NCI-H524 treated with DMSO at 0.1 percent for 48 hours (cell line): ENCODE results near the gene LHX8.
"Not testable (repeated sequence)": the region's sequence is repeated elsewhere in the genome, so short reads cannot be mapped to it uniquely, and the experiment has no call there.

Experiments
- DNase-seq: peaks from one replicate; lab custom pipeline; 2025; lab: John Stamatoyannopoulos, UW

Gene LHX8

DNA sequence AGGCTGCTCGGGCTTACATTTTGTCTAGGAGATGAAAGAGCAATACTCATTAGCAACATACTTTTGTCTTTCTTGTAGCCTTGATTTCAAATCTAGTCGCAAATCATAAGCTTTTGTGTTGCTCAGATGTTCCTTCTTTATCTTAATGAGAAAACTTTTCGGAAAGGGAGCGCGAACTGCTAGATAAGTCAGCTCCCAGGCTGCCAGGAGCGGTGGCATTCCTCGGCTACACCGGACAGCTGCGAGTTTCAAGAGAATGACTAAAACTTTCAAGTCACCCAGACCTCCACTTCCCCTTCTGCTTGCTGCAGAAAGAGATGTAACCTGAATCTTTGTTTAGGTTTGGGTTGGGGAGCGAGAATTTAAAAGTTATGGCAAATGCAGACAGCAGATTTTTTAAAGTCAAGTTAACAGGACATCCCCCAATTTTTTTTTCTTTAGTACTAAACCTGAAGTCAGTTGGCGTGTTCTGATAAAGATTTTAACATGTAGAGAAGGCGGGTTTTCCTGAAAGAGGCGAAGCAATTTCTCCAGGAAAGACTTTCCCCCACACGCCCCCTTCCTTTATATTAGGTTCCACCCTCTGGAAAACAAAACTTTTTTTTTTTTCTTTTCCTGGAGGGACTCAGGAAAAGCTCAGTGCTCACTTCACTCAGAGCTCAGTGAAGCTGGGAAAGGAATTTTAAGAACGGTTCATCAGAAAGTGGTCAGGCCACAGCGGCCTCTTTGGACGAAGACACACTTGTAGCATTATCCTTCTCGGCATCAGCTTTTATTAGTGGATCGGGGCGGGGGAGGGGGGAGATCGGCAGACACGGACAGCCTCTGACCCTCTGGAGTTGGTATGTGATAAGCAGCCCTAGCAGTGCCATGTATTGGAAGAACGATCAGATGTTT lies at the start of gene LHX8:
Gene LHX8 (plus strand): TSS at position 639 of the 897 bp plus-strand sequence. CDS start 2,227 bp downstream, outside the sequence.
- no peak for DNase-seq

DNA sequence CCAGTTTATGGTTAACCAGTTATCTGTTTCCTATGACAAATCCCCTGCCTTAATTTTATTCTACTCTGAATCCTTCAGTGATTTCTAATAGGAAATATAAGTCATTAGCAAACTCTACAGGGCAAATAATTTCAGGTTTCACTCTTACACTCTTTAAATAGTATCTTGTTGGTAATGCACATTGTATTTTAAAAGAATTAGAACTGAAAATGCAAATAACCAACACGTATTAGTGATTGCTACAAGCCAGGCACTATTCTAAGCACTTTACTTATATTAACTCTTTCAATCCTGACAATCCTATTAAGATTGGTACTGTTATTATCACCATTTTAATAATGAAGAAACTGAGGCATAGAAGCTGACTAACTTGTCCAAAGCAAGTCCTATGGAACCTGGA lies 48.3 kb upstream of the LHX8 start:
- no peak for DNase-seq

DNA sequence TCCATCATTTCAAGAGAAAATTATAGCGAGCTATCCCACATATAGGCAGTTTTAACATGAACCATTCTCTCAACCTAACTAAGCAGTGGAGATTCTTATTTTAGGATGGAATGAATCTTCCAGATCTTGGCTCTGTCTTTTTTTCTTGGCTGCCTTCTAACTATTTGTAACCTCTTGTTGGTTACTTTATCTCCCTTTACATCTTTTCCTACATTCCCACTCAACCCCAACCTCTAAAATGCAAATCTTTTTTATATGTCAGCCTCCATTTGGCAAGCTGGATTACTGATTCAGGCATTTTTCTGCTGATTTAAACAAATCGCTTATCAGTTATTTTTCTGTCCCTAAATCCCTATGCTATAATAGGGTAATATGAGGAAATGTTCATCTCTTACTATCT lies 46.9 kb upstream of the LHX8 start:
- no peak for DNase-seq

DNA sequence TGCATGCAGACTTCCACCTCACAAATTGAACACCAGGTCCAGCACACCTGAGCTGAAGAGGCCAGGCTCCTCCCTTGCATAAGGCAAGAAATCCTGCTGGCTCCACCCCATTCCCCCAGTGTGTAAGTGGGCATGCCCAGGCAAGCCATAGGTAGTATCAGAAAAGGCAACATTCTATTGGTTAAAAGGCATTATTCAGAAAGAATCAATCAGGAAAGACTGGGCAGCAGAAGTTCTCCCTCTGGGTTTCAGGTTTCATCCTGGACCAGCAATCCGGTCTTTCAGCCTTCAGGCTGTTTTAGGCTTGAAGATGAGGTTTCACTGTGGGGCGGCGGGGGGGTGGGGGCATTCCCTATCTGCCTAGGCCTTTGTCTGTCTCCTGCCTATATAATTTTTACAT lies 42.0 kb upstream of the LHX8 start:
- DNase-seq = no peak

DNA sequence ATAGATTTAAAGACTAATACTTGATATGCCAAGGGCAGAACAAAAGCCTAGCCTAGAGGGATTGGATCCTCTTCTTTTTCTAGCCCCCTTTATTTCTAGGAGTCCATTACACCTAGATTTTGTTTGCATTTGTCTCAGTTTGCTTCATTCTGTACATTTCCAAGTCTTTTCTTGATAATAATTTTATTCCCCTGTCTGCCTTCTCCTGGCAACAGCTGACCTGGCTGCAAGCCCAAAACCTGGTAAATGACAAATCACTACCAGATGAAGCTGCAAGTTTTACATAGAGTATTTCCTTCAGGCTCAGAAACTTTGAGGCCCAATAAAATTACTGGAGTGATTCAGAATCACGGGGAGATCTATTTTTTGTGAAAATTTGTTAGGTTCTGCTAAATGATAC lies 36.5 kb upstream of the LHX8 start:
- DNase-seq = no peak

DNA sequence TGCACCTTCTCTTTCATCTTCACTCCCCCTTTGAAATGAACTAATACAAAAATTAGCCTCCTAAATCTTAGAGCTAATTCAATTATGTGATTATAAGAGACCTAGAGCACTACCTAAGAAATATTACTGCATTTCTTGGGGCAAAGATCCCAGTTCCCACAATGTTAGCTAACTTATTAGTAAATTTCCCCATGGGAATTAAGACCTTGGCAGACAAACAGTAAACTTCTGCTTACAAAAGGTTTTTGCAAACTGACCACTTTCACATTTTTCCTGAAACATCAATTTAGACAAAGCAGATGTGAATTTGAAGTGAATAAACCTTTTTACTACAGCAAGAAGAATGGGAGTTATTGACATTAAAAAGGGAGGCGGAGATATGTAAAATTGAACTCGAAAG lies 34.6 kb upstream of the LHX8 start:
- DNase-seq = no peak

DNA sequence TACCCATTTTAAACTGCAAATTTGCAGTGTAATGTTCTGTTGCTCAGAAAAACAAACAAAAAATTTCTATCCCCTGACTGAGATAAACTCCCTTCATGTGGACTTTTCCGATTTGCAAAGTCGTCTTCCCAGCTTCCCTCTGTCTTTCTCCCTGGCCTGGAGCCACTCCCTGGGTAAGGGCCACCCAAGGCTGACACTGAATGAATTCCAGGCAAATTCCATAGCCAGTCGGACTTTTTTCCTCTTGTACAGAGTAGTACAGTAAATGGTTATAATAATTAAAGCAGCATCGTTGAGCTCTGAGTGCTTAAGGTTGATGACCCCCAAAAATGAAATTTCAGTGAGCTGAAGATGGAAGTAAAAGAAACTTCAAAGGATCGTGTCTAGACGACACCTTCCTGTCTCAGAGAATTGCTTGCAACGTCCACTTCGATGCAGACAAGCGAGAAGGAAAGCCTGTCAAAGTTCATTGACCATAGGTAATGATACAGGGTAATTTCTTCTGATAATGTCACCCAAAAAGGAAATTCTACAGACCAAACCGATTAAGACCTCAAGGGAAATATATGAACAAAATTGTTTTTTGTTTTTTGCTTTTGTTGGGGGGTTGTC lies 33.6 kb upstream of the LHX8 start:
- no peak for DNase-seq

DNA sequence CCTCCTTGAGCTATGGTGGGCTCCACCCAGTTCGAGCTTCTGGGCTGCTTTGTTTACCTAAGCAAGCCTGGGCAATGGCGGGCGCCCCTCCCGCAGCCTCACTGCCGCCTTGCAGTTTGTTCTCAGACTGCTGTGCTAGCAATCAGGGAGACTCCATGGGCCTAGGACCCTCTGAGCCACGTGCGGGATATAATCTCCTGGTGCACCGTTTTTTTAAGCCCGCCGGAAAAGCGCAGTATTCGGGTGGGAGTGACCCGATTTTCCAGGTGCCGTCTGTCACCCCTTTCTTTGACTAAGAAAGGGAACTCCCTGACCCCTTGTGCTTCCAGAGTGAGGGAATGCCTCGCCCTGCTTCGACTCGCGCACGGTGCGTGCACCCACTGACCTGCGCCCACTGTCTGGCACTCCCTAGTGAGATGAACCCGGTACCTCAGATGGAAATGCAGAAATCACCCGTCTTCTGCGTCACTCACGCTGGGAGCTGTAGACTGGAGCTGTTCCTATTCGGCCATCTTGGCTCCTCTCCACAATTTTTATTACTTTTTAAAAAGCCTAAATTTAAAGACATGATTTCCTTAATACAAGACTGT lies 21.7 kb upstream of the LHX8 start:
- DNase-seq = not testable (repeated sequence)

DNA sequence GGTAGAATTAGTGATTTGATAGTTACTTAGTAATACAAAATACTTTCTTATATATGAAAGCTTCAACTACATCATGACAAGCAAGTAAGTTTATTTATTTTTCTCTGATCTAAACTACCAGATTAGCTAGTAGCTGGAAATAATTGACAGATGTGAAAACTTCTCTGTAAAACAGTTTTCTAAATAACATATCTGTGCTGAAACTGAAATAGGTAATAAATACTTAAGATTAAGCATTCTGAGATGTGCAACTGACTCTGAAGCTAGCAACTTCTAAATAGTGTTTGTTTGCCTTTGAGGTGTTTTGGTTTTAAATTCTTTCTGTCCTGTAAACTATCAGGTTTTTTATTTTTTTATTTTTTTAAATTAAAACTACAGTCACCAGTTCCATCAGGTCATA lies 18.5 kb upstream of the LHX8 start:
- no peak for DNase-seq

DNA sequence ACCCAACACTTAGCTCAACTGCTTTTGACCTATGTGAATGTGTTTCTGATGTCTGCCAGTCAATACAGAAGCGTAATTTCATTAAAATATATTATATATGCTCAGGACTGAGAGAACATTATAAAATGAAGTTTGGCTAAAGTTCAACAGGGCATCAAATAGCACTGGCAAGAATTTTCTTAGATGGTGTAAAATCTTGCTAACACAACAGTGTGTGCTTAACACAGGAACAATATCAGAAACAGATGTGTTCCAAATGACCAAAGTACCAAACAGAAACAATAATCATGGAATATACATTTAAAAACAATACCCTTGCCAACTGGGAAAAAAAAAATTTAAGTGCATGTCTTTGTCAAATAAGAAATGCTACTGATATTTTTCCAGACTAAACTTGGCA lies 10.4 kb upstream of the LHX8 start:
- DNase-seq = no peak

DNA sequence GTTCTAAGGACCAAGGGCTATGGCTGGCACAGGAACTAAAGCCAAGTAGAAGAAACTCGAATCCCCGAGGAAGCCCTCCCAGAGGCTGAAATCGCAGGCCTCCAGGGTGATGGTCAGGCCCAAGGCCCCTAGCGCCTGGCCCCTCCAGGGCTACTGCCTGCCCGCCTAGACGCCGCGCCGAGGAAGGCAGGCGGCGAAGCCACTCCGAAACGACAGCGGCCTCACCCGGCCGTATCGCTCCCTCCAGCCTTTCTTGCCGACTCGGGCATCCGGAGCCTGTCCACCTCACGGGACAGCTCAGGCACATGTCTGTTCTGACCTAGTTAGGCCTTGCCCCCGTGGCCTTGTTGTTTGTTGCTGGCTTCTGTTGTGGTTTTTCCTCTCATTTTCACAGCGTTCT lies 9.7 kb upstream of the LHX8 start:
- DNase-seq = no peak

DNA sequence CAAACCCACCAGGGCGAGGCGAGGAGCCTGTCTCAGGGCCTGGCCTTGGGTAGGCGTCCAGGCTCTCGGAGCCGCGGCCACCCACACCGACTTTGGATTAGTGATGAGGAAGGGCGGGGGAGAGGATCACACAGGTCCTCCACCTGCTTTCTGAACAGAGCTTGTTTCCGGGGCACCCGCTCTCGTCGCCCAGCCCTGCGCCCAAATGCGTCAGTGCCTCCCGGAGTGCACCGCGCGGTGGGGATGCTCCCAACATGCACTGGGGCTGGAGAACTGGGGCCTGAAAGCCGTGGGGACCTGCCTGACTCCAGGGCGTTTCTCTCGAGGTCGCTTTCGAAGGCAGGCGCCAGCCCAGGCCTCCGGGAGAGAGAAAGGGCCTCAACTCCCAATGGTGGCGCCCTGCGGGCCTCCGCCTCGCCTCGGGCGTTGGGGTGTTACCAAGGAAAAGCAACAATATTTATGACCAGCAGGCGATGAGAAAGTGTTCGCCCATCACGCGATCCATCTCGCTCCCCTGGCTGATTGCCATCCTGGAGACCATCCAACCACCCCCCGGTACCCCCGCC lies 8.9 kb upstream of the LHX8 start:
- no peak for DNase-seq

DNA sequence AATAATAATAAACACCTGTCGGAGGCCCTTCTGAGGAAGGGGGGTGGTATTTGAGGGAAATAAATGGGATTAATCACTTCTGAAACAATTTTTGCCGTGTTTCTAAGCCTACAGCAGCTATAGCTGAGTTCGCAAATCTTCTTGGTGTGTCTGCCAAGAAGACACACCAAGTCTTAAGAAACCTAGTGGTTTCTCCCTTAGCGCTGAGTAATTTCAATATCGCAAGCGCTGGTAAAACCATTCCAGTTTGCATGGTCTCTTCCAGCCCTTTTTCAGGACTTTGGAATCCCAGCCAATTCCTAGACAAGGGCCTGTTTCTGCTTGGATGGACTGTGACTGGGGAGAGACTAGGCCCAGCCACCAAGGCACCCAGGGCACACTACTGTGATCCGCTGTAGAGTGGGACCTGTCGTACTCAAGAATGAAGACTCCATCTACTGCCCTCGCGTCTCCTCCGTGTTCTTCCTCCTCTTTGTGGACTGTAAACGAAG lies 7.5 kb upstream of the LHX8 start:
- DNase-seq = no peak

DNA sequence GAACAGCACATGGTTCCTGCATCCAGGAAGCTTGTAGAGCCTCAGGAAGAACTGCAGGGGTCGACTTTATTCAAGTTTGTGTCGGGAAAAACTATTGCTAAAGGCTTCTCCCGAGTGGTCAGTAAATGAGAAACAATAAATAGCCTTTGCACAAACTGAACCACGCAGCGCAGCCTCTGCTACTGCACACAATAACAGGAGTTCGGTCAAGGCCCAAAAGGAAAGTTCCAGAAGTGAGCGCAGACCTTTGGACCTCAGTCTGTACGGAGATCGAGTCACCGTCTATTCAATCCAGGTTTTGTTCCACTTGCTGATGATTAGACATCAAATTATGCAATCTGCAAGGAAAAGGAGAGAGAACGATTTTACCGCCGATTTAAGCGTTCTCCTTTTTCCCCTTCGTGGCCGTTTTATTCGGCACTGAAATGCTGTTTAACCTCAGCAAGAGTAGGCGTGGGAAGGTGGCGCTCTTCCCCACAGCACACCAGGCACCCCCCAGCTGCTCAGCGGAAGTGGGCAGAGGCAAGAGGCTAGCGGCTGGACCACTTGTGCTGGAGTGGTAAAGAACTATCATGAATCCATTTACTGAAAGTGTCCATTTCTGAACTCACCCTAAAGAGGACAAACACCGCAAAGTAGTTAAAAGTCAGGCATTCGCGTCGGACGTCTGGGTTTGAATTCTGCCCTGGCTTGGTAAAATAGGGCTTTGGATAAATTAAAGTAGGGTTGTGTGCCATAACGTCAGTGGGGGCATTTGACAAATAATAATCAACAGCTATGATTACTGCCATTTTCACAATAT lies 6.1 kb upstream of the LHX8 start:
- DNase-seq = no peak

DNA sequence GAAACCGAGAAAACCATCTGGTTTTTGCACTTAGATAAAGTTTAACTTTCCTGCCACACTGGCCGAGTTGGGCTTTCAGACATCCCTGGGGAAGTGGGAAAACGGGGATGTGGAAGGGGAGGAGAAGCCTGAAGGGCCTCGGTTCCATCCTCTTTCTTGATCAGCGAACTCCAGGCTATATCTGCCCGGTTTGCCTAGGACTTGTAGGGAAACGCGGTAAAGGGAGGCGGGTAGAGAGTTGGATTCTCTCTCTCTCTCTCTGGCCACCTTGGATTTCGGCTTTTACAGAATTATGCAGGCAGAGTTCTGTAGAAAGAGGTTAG lies 4.6 kb upstream of the LHX8 start:
- no peak for DNase-seq

DNA sequence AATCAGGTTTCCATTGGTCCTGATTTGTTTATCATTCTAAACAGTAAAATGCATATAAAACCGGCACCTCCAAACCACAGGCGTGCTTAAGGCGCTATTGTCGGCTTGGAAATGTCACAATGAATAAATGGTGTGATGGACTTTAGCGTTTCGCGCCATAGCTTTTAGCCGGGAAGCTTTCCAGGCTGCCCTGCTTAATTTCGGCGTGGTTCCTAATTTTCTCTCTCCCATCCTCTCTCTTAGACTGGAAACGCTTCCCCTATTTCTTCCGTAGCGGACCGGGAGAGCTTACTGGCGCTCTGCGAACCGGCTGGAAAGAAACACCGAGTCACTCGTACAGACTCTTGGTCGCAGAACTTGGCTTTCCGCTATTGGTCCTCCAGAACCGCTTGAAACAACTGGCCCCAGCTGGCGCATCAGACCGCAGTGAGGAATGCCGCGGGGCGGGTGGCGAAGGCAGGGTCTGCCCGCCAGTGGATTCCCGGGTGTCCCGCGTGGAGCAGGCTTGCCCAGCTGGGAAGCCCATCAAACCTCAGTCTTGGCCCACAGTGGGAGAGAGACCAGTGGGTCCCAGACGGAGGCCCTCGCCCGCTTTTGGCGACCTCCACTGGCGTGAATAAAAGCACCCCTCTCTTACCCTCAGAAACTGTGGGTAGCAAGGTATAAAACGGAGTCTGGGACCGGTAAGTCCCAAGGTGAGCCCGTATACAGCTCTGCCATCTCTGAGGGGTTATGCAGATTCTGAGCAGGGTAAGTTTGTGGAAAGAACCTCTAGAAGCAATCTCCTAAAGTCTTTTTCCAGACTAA lies 4.0 kb upstream of the LHX8 start:
- no peak for DNase-seq

DNA sequence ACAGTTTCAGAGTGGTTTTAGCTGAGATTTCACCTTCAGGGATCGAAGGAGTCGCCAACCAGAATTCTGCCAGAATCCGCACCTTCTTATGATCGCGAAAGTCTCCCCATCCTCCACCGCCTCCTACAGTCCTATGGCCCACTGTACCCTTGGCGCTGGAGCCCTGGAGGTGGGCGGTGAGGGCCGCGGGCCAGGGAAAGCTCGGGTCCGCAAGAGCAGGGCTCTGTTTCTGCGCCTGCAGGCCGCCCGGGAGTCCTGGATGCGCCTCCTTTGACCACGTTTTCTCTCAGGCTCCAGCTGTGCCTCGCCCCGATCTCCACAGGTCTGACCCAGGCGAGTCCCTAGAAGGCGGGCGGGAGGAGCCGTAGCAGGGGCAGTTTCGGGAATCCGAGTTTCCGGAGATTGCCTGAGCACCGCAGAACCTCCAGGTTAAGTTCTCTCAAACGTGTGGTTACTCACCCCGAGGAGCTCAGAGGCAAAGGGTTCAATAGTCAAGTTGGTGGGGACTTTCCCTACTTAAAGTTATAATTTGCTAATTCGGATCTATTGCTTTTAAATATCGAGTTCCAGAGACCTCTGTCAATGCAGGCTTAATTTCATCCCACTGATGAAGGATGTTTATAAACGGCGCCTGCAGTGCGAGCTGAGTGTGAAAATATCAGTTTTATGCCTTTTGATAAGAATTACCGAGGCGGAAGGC lies 3.2 kb upstream of the LHX8 start:
- DNase-seq = no peak

DNA sequence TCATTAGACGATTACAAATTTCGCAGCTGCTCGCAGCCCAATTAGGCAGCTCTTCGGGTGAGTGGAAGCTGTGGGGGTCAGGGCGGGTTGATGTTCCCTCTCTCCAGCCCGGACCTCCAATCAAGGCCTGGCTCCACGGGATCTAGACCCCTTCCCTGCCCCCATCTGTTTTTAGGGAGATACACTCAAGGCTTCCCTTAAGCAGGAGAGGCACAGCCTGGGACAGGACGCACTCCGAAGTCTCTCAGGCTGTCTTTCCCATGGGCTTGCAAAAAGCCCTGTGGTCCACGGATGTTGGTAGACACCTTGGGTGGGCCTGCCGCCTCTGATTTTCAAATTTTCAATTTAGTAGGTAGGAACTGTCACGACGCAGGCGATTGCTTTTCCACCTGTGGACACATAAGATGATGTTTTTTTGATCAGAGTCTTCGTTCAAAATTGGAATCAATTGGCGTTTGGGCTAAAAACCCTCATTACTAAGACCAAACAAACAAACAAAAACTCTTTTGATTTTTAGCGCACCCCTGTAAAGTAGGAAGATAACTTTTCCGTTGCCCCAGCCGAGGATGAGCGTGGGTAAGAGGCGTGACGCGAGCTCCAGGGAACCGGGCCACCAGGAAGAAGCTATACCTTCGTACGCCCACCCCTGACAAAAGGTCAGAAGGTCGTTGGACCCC lies 2.5 kb upstream of the LHX8 start:
- no peak for DNase-seq

DNA sequence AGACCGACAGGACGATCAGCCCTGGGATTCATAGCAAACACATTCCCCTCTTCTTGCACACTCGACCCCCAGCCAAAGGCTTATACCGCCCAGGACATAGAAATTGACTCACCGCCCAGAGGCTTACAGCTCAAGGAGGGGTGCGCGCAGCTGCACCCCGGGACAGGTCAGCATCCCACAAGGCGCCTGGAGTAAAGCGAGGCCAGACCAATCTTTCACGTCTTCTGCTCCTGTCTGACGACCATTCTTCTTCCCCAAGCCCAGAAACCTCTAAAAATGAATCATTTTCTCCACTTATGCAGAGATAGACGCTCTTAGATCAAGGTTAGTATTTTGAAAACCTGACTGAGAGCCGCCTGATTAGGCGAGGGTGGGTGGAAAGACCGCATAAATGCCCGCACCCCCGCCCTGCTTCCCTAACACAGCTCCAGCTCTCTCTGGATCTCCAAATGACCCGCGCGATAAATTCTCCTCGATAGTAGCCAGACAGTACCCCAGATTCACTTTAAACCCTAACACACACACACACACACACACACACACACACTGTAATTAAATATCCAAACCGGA lies 1.9 kb upstream of the LHX8 start:
- DNase-seq = no peak
